OCI-LY3 (cell line): ENCODE measurements around the gene POLL.

Experiments used
- EZH2phosphoT487 ChIP-seq: fragments of 200-600 bp; shearing (Covaris generic); IDR thresholded peaks from 2 replicates; pipeline ENCODE4 v1.6.1; 2018; ENCODE audit warnings: antibody characterized with exemption, mixed run types, low read depth
- TF ChIP-seq, protein P1 (sequence below): fragments of 200-600, 300-600 bp; sonication (generic); IDR thresholded peaks from 2 replicates; pipeline ENCODE4 v1.5.1; 2014; ENCODE audit warnings: antibody characterized with exemption, low read length, low read depth

DNA sequence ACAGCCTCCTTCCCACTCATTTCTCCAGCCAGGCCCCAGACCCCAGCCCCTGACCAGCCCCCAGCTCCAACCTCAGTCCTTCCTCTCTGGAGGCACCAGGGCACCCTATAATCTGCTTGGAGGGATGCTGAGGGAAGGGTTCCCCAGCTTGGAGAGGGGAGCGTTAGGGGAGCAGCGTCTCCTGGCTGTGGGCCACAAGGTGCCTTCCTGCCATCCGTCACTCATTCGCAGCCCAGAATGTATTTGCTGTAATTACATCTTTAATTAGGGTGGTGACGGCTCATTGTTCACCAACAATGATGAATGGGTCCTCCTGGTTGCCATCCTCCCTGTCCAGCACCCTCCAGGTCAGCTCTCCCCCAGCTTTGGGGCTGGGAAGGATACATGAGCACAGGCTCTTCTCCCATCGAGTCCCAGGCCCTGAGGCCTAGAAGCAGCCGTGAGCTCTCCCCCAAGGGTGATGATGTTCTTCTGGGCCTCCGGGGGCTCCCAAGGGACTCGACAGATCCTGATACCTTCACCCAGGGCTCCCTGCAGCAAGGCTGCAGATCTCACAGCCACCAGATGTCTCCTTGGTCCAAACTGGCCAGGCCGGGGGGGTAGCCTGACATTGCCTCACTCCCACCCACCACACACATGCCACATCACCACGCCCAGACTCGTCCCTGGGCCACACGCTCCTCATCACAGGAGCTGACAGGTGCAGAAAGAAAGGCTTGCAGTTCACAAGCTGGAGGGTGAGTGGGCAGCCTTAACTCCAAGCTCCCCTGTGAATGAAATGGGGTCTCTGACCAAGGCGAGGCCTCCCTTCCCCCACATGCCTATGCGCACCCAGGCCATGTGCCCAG is 26.8 kb downstream of the POLL start:
- TF ChIP-seq, protein P1, sequence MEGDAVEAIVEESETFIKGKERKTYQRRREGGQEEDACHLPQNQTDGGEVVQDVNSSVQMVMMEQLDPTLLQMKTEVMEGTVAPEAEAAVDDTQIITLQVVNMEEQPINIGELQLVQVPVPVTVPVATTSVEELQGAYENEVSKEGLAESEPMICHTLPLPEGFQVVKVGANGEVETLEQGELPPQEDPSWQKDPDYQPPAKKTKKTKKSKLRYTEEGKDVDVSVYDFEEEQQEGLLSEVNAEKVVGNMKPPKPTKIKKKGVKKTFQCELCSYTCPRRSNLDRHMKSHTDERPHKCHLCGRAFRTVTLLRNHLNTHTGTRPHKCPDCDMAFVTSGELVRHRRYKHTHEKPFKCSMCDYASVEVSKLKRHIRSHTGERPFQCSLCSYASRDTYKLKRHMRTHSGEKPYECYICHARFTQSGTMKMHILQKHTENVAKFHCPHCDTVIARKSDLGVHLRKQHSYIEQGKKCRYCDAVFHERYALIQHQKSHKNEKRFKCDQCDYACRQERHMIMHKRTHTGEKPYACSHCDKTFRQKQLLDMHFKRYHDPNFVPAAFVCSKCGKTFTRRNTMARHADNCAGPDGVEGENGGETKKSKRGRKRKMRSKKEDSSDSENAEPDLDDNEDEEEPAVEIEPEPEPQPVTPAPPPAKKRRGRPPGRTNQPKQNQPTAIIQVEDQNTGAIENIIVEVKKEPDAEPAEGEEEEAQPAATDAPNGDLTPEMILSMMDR = no peak
- TF ChIP-seq EZH2phosphoT487 = no peak
